GM13976 (cell line): ENCODE data around the gene FRMD8.

Experiments
- DNase-seq: peaks from one replicate; pipeline ENCODE4 v3.0.0; 2012; ENCODE audit warnings: low spot score
- CTCF ChIP-seq: IDR thresholded peaks from 2 replicates; pipeline ENCODE4 v1.5.1; 2012; ENCODE audit warnings: borderline replicate concordance, mild to moderate bottlenecking; ENCODE audit not compliant: insufficient read depth; ENCODE audit errors: extremely low read depth, missing control alignments, control extremely low read depth
- in situ Hi-C: fragments of 300-500 bp; cut with MboI; formaldehyde crosslinking; loops from one replicate; pipeline ENCODE4 v1.12.0; 2022; ENCODE audit warnings: low sequenced_read_pairs, mixed read lengths, inconsistent platforms; ENCODE audit not compliant: unreplicated experiment

FRMD8 gene

GRCh38 chr11:65454696-65455456, 68.4 kb downstream of the FRMD8 start:
- in situ Hi-C loops, result no loop called here
- peak; percentile 99 for DNase-seq
- peak; percentile 34 for TF ChIP-seq CTCF

- in situ Hi-C loops, result no loop called here
- DNase-seq, result no peak
- no peak for TF ChIP-seq CTCF
Measured at GRCh38 chr11:65456418-65456817, 70.0 kb downstream of the FRMD8 start.

GRCh38 chr11:65459552-65459951, 73.1 kb downstream of the FRMD8 start:
- in situ Hi-C loops, result no loop called here
- no peak for TF ChIP-seq CTCF

More at GRCh38 chr11:65459552-65459951, 73.1 kb downstream of the FRMD8 start:
- DNase-seq, result peak; percentile 31
